Immature natural killer cell (primary cell): Measurements from ENCODE around the gene SOCS3. TPM values are rescaled to one million over a fixed set of nuclear protein-coding genes. Genes with fewer than 3 reads are reported as not detected.
"Not testable (repeated sequence)": the region's sequence is repeated elsewhere in the genome, so short reads cannot be mapped to it uniquely, and the experiment has no call there.

ENCODE experiments used
- DNase-seq, 3 donors: peaks; one replicate each; pipeline ENCODE4 v3.0.0; 2022; ENCODE audit warnings: mixed read lengths in 1 of 3
- H3K27ac Mint-ChIP-seq, 6 donors: one replicate each; pipeline ENCODE4 v1.8.0; 2020; ENCODE audit warnings: mixed read lengths in 6 of 6, mild to moderate bottlenecking in 5 of 6, inconsistent platforms in 4 of 6, moderate library complexity in 3 of 6
- H3K27me3 Mint-ChIP-seq, 3 donors: one replicate each; pipeline ENCODE4 v1.8.0; 2020 to 2021; ENCODE audit warnings: low read depth in 3 of 3, mild to moderate bottlenecking in 3 of 3, mixed read lengths in 3 of 3, moderate library complexity in 3 of 3, inconsistent platforms in 1 of 3
- H3K36me3 Mint-ChIP-seq, 3 donors: one replicate each; pipeline ENCODE4 v1.8.0; 2020; ENCODE audit warnings: mixed read lengths in 3 of 3, inconsistent platforms in 2 of 3, mild to moderate bottlenecking in 2 of 3
- H3K4me1 Mint-ChIP-seq, 2 donors: one replicate each; pipeline ENCODE4 v1.8.0; 2020; ENCODE audit warnings: inconsistent platforms in 2 of 2, mild to moderate bottlenecking in 2 of 2, mixed read lengths in 2 of 2, moderate library complexity in 1 of 2
- H3K4me3 Mint-ChIP-seq, 5 donors: one replicate each; pipeline ENCODE4 v1.8.0; 2020; ENCODE audit warnings: mild to moderate bottlenecking in 5 of 5, mixed read lengths in 5 of 5, inconsistent platforms in 3 of 5, moderate library complexity in 3 of 5
- H3K9me3 Mint-ChIP-seq, 6 donors: one replicate each; pipeline ENCODE4 v1.8.0; 2020; ENCODE audit warnings: mild to moderate bottlenecking in 6 of 6, mixed read lengths in 6 of 6, inconsistent platforms in 4 of 6, moderate library complexity in 3 of 6
- polyA plus RNA-seq, 3 donors: library from polyadenylated mRNA; unstranded; fragments of 300-500 nt; fragmentation: Illumina TruSeq; gene quantifications; one replicate each; pipeline ENCODE4 v1.2.3, GENCODE V29; 2021

The SOCS3 gene
- polyA plus RNA-seq, 3 donors from 2014 or later: 9.0 to 15.4 (median 10.6) TPM

GRCh38 chr17:78318407-78318806, 41.5 kb downstream of the SOCS3 start:
- H3K4me3 Mint-ChIP-seq: no peak overlapping the region
- peaks cover 2 to 10% (median 5%) of the 10 kb centered on the region in 3 donors for H3K27me3 Mint-ChIP-seq
- H3K4me1 Mint-ChIP-seq: peaks cover 5 to 7% of the 10 kb centered on the region in 2 donors
- H3K27ac Mint-ChIP-seq: no peak overlapping the region
- DNase-seq: no peak
- H3K9me3 Mint-ChIP-seq: no peaks in the 10 kb centered on the region
- H3K36me3 Mint-ChIP-seq: peaks cover 0 to 3% (median 0%) of the 10 kb centered on the region in 3 donors

- Mint-ChIP-seq H3K27ac (no peak overlapping the region), H3K36me3 (peaks cover 0 to 3% (median 0%) of the 10 kb centered on the region in 3 donors), H3K4me1 (peaks cover 7% of the 10 kb centered on the region in 2 donors), H3K9me3 (no peaks in the 10 kb centered on the region), H3K4me3 (no peak overlapping the region), H3K27me3 (peaks cover 4 to 10% (median 5%) of the 10 kb centered on the region in 3 donors)
- no peak for DNase-seq
Measured at GRCh38 chr17:78317794-78318400, 42.0 kb downstream of the SOCS3 start.

- Mint-ChIP-seq H3K36me3 (peaks cover 0 to 3% (median 0%) of the 10 kb centered on the region in 3 donors), H3K4me3 (no peak overlapping the region), H3K9me3 (no peaks in the 10 kb centered on the region), H3K4me1 (peaks cover 7% of the 10 kb centered on the region in 2 donors), H3K27me3 (peaks cover 4 to 12% (median 5%) of the 10 kb centered on the region in 3 donors), H3K27ac (peak overlapping the region in 1 of 6 donors; percentile 30)
- DNase-seq: no peak
Measured at GRCh38 chr17:78316867-78317789, 42.7 kb downstream of the SOCS3 start.

- no peaks in the 10 kb centered on the region for H3K9me3 Mint-ChIP-seq
- H3K27ac Mint-ChIP-seq: no peak overlapping the region
- H3K4me3 Mint-ChIP-seq: no peak overlapping the region
- no peak for DNase-seq
- H3K36me3 Mint-ChIP-seq: peaks cover 0 to 3% (median 0%) of the 10 kb centered on the region in 3 donors
- H3K27me3 Mint-ChIP-seq: peaks cover 3 to 12% (median 6%) of the 10 kb centered on the region in 3 donors
- peaks cover 7% of the 10 kb centered on the region in 2 donors for H3K4me1 Mint-ChIP-seq
Measured at GRCh38 chr17:78316115-78316866, 43.6 kb downstream of the SOCS3 start.

- Mint-ChIP-seq H3K36me3 (peaks cover 0 to 3% (median 0%) of the 10 kb centered on the region in 3 donors), H3K27ac (peak overlapping the region in 1 of 6 donors; percentile 15), H3K4me3 (peak overlapping the region in 4 of 5 donors; percentile 5 to 65 (median 15)), H3K9me3 (no peaks in the 10 kb centered on the region), H3K4me1 (peaks cover 7% of the 10 kb centered on the region in 2 donors), H3K27me3 (peaks cover 3 to 12% (median 6%) of the 10 kb centered on the region in 3 donors)
- DNase-seq: no peak
Measured at GRCh38 chr17:78315355-78316114, 44.3 kb downstream of the SOCS3 start.

GRCh38 chr17:78314683-78315354, 45.1 kb downstream of the SOCS3 start:
- Mint-ChIP-seq H3K9me3 (no peaks in the 10 kb centered on the region), H3K4me3 (peak overlapping the region in 4 of 5 donors; percentile 4 to 40 (median 31)), H3K36me3 (peaks cover 0 to 3% (median 0%) of the 10 kb centered on the region in 3 donors), H3K27ac (no peak overlapping the region), H3K4me1 (peaks cover 7% of the 10 kb centered on the region in 2 donors), H3K27me3 (peaks cover 3 to 12% (median 6%) of the 10 kb centered on the region in 3 donors)
- no peak for DNase-seq

- peak in 1 of 3 donors; percentile 13 for DNase-seq
- Mint-ChIP-seq H3K4me1 (peaks cover 7% of the 10 kb centered on the region in 2 donors), H3K4me3 (peak overlapping the region in 4 of 5 donors; percentile 33 to 56 (median 39)), H3K9me3 (no peaks in the 10 kb centered on the region), H3K36me3 (peaks cover 0 to 3% (median 0%) of the 10 kb centered on the region in 3 donors), H3K27ac (no peak overlapping the region), H3K27me3 (peaks cover 3 to 12% (median 8%) of the 10 kb centered on the region in 3 donors)
Measured at GRCh38 chr17:78313735-78314648, 45.9 kb downstream of the SOCS3 start.

- not testable (repeated sequence) for H3K4me3 Mint-ChIP-seq, H3K27me3 Mint-ChIP-seq, H3K9me3 Mint-ChIP-seq, DNase-seq, H3K36me3 Mint-ChIP-seq, H3K27ac Mint-ChIP-seq, H3K4me1 Mint-ChIP-seq
Measured at GRCh38 chr17:78309659-78310255, 50.1 kb downstream of the SOCS3 start.

GRCh38 chr17:78307887-78308638, 51.8 kb downstream of the SOCS3 start:
- DNase-seq: no peak
- no peaks in the 10 kb centered on the region for H3K4me1 Mint-ChIP-seq
- no peak overlapping the region for H3K4me3 Mint-ChIP-seq
- peaks cover 0 to 7% (median 2%) of the 10 kb centered on the region in 3 donors for H3K27me3 Mint-ChIP-seq
- no peaks in the 10 kb centered on the region for H3K9me3 Mint-ChIP-seq
- H3K36me3 Mint-ChIP-seq: no peaks in the 10 kb centered on the region
- H3K27ac Mint-ChIP-seq: no peak overlapping the region

- Mint-ChIP-seq H3K9me3 (no peaks in the 10 kb centered on the region), H3K27ac (no peak overlapping the region), H3K4me3 (no peak overlapping the region), H3K27me3 (peaks cover 0 to 4% (median 0%) of the 10 kb centered on the region in 3 donors), H3K4me1 (no peaks in the 10 kb centered on the region), H3K36me3 (no peaks in the 10 kb centered on the region)
- DNase-seq: no peak
Measured at GRCh38 chr17:78306913-78307312, 53.0 kb downstream of the SOCS3 start.
